ENCODE results near the gene SLC25A18.
"Not testable (repeated sequence)": the region's sequence is repeated elsewhere in the genome, so short reads cannot be mapped to it uniquely, and the experiment has no call there.

SLC25A18 gene

GRCh38 chr22:17612057-17612456, 48.8 kb downstream of the SLC25A18 start:
- DNase-seq: no peak

- no peak for DNase-seq
Observed at GRCh38 chr22:17613280-17613679, 50.0 kb downstream of the SLC25A18 start.

GRCh38 chr22:17627961-17628405, 64.7 kb downstream of the SLC25A18 start:
- no peak for DNase-seq

GRCh38 chr22:17628406-17629172, 65.3 kb downstream of the SLC25A18 start, which contains the start of gene ATP6V1E1:
Gene ATP6V1E1, minus strand, starts transcription at chr22:17628749. Its CDS starts 114 bp downstream, at chr22:17628635.
- DNase-seq: peak; percentile 96

GRCh38 chr22:17629173-17629489, 65.8 kb downstream of the SLC25A18 start:
- peak in 1 of 2 experiments; percentile 50 for DNase-seq

DNA sequence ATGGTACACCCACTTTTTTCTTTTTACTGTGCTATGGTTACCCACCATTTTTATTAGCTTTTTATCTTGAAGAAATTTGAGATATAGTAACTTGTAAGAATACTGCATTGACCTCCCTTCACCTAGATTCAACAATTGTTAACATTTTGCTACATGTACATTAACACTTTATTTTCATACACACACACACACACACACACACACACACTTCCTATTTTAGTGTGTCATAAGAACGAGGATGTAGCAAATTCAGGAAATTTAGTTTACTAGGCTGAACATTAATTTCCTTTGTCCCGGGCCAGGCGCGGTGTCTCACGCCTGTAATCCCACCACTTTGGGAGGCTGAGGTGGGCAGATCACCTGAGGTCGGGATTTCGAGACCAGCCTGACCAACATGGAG, 66.3 kb downstream of the SLC25A18 start:
- DNase-seq: peak; percentile 21 to 41

DNA sequence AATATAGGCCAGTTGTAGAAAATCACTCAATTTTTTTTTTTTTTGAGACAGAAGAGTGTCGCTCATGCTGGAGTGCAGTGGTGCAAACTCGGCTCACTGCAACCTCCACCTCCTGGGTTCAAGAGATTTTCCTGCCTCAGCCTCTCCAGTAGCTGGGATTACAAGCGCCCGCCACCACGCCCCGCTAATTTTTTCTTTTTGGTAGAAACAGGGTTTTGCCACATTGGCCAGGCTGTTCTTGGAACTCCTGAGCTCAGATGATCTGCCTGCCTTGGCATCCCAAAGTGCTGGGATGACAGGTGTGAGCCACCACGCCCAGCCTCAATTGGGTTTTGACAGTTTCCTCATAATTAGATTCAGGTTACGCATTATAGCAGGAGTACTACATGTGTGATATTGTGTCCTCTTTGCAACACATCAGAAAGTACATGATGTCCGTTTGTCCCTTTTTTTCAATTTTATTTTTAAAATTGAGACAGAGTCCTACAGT, 67.8 kb downstream of the SLC25A18 start:
- no peak for DNase-seq

GRCh38 chr22:17633217-17633997, 70.1 kb downstream of the SLC25A18 start:
- no peak for DNase-seq

DNA sequence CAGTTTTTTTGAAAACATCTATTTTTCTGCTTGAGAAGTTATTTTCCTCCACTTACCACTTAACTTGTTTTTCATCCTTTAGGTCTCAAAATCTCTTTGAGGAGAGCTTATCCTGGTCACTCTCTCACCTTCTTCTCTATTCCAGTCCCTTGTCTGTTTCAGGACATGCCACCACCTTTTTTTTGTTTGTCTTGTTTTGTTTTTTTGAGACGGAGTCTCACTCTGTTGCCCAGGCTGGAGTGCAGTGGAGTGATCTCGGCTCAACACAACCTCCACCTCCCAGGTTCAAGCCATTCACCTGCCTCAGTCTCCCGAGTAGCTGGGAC, 70.7 kb downstream of the SLC25A18 start:
- no peak for DNase-seq

DNA sequence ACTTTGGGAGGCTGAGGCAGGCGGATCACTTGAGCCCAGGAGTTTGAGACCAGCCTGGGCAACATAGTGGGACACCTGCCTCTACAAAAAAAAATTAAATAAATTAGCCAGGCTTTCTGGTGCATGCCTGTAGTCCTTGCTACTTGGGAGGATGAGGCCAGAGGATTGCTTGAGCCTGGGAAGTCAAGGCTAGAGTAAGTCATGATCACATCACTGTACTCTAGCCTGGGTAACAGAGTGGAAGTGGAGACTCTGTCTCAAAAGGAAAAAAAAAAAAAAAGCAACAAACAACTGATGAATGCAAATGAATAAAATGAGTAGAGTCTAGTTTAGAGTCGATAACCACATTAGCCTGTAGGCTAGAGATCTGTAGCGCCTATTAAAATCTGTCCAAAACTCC, 71.4 kb downstream of the SLC25A18 start:
- DNase-seq: no peak

- DNase-seq: not testable (repeated sequence)
Observed at GRCh38 chr22:17636850-17637249, 73.6 kb downstream of the SLC25A18 start.

- no peak for DNase-seq
Observed at GRCh38 chr22:17637490-17638181, 74.3 kb downstream of the SLC25A18 start.

DNA sequence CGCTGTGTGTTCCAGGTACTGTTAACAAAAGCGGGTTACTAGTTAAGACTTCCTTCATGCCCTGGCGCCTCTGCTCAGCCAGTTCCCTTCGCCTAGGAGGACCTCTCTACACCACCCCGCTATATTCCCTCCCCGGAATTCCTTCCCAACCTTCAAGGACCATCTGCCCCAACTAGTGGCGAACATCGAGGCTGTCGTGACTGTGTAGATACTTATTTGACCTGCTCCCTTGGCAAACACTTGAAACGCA, 74.8 kb downstream of the SLC25A18 start:
- DNase-seq: peak in 1 of 2 experiments; percentile 94

DNA sequence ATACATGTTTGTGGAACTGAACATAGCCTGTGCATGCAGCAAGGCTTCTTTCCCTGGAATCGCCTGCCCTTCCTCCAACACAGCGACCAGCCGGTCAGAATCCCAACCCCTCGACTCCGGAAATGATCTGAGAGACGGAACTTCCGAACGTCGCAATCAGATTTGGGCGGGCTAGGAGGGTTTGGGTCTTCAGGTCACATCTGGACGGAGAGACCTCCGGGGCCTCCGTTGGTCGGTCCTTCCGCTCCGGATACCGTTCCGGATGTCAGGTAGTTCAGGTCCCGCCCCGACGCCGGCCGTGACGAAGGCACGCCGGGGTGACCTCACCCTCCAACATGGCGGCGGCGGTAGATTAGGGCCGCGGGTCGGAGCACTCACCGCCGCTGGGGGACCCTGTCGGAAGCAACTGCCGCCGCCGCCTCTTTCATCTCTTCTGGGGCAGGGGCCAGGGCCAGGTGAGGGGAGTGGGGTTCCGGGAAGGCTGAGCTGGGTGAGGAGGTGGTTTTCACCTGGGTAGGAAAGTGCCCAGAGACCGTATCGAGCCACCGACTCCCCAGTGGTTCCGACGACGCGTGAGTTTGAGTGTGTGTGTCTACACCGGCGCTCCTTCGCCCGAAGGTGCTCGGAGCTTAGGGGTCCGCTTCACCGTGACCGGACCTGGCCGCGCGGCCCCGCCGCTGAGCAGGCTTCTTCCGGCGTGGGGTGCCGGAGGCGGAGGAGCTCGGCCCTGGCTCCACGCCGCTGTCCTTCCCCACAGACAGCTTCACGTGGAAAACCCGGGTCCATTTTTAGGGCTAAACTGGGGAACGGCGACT, 75.3 kb downstream of the SLC25A18 start, which contains the start of gene BCL2L13:
Gene BCL2L13, plus strand, starts transcription at position 326 of the 815 bp plus-strand sequence. CDS start 16,955 bp downstream, outside the sequence.
- peak; percentile 86 to 94 for DNase-seq

DNA sequence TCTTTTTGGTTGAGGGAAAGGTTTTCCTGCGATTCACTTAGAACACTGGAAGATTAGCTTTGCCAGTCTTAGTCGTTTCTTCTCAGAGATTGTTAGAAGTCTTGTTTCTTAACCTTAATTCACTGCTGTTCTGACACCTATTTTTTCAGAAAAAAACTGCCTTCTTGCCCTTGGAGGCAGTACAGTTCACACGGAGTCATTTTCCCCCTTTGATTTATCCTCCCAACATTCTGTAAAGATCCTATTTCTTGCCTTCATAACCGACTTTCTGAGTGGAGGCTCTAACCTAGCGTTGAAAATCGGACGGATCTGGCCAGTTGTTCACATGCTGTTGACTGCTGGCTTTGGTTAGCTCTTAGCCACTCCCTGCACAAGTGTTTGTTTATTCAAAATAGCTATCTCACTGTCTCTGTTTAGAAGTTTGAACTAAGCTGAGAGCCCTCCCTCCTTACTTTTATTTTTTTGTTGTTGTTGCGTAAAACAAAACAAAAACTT, 76.0 kb downstream of the SLC25A18 start:
- DNase-seq: peak in 1 of 2 experiments; percentile 48
